ENCODE data around the gene MIP. TPM values are rescaled to one million over a fixed set of nuclear protein-coding genes. Genes with fewer than 3 reads are reported as not detected.

MIP gene
- total and polyA plus RNA-seq, 2 of the 13 experiments (the other 11 are each of a cell fraction or from before 2014, with no cell fraction given), result not detected

GRCh38 chr12:56468216-56469006, 14.0 kb upstream of the MIP start, which contains the start of gene SPRYD4 (continued):
- TF ChIP-seq ZNF414 (CRISPR knock-in tag; IDR thresholded peaks at IDR 0.05) (peak; percentile 68; the same call in 1 of the 2 replicates), ZNF615 (CRISPR knock-in tag; IDR thresholded peaks at IDR 0.05; ENCODE audit: borderline replicate concordance) (no peak), KAT7 (CRISPR knock-in tag; IDR thresholded peaks at IDR 0.05; ENCODE audit: borderline replicate concordance) (peak; percentile 73; the same call in 1 of the 2 replicates), HNF1A (IDR thresholded peaks at IDR 0.05; ENCODE audit: low read depth) (no peak), HNF1A (CRISPR knock-in tag; IDR thresholded peaks at IDR 0.05; ENCODE audit: borderline replicate concordance) (peak; percentile 73; the same call in 1 of the 2 replicates), ZSCAN21 (CRISPR knock-in tag; IDR thresholded peaks at IDR 0.05; ENCODE audit: borderline replicate concordance) (peak; percentile 89; the same call in 1 of the 2 replicates), IRX3 (CRISPR knock-in tag; IDR thresholded peaks at IDR 0.05; ENCODE audit: borderline replicate concordance, low read depth) (no peak), SMAD1 (CRISPR knock-in tag; IDR thresholded peaks at IDR 0.05; ENCODE audit: borderline replicate concordance, low read depth) (peak; percentile 4; the same call in 1 of the 2 replicates), FLYWCH1 (CRISPR knock-in tag; IDR thresholded peaks at IDR 0.05) (no peak), NR2F1 (CRISPR knock-in tag; IDR thresholded peaks at IDR 0.05) (no peak; a peak in 1 of 4 replicates), YEATS4 (CRISPR knock-in tag; IDR thresholded peaks at IDR 0.05; ENCODE audit: borderline replicate concordance) (peak; percentile 98), ZNF678 (CRISPR knock-in tag; IDR thresholded peaks at IDR 0.05) (peak; percentile 74; the same call in 1 of the 2 replicates), ZBTB7B (CRISPR knock-in tag; IDR thresholded peaks at IDR 0.05) (no peak), RAD21 (CRISPR knock-in tag; IDR thresholded peaks at IDR 0.05) (peak; percentile 54; the same call in 1 of the 2 replicates), ZNF552 (CRISPR knock-in tag; IDR thresholded peaks at IDR 0.05; ENCODE audit: borderline replicate concordance) (peak; percentile 92; the same call in 1 of the 2 replicates), NR2F6 (IDR thresholded peaks at IDR 0.05) (no peak), NR2F6 (CRISPR knock-in tag; IDR thresholded peaks at IDR 0.05) (peak; percentile 46; the same call in 1 of the 2 replicates), ERF (CRISPR knock-in tag; IDR thresholded peaks at IDR 0.05) (peak; percentile 97), CHD2 (IDR thresholded peaks at IDR 0.05; ENCODE audit: low read depth, low read length) (no peak), GFI1 (CRISPR knock-in tag; IDR thresholded peaks at IDR 0.05; ENCODE audit: borderline replicate concordance) (0 out of 2 replicates have a peak, but pooled peaks have one; percentile 69), ZNF740 (CRISPR knock-in tag; IDR thresholded peaks at IDR 0.05) (0 out of 2 replicates have a peak, but pooled peaks have one; percentile 12), MBD4 (IDR thresholded peaks at IDR 0.05; ENCODE audit: borderline replicate concordance, low read length) (no peak), GLI4 (CRISPR knock-in tag; IDR thresholded peaks at IDR 0.05; ENCODE audit: borderline replicate concordance) (no peak), ZFP36 (IDR thresholded peaks at IDR 0.05; ENCODE audit: borderline replicate concordance, low read depth, low read length, partially characterized antibody) (no peak), ZNF331 (CRISPR knock-in tag; IDR thresholded peaks at IDR 0.05) (peak; percentile 94)

Measured in HepG2 (cell line).